NCI-H1048 (cell line): ENCODE measurements around the gene FAM50A.
"Not testable (repeated sequence)": the region's sequence is repeated elsewhere in the genome, so short reads cannot be mapped to it uniquely, and the experiment has no call there.

Experiments
- DNase-seq: peaks from one replicate; lab custom pipeline; 2025; lab: John Stamatoyannopoulos, UW

Gene FAM50A

DNA sequence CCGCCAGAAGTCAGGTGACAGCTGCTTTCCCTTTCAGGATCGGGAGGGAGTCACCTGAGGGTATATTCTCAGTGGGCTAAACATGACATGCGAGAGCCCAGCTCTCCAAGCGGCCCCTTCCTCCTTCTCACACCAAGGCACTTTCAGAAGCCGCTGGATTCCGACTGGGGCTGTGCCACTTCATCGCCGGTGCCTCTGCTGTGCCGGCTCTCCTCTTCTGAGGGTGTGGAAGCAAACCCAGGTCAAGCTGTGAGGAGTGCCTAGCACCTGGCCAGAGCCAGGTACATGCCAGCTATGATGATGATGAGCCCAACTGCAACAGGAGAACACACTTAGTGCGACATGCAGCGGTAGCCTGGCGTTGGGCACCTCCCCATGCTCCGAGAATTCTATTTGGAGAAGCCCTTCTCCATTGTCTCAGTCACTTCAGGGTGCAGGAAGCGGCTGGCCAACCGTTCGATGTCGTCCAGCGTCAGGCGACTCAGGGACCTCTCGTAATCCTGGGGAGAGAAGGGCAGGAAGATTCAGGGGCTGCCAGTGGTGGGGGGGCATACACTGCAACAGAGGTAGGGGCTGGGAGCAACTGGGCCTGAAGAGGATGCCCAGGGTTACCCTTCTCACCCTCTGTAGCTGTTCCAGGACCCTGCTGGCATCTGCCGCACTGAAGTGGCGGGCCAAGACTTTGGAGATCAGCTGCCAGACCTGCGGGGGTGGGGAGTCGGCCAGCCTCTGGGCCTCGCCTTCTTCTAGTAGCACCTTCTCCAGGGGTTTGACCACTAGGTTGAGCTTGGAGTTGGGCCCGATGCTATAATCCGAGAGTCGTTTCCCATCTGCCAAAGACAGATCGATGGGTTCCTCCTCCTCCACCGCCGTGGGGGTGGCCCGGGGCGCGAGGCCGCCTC lies 41.5 kb downstream of the FAM50A start:
- DNase-seq: no peak

DNA sequence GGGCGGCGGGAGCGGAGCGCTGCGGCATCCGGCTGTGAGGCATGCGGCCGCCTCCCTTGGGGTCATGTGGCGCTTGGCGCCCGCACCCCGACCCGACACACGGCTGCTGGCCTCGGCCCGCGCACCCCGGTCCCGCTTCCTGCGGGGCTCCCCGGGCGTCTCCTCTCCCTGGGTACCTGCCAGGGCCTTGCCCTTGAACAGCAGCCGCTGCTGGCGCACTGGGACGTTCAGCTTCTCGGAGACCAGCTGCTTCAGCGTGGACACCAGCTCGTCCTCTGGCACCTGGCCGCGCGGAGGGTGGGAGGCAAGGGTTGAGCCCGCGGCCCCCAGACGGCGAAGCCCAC lies 42.1 kb downstream of the FAM50A start:
- no peak for DNase-seq

DNA sequence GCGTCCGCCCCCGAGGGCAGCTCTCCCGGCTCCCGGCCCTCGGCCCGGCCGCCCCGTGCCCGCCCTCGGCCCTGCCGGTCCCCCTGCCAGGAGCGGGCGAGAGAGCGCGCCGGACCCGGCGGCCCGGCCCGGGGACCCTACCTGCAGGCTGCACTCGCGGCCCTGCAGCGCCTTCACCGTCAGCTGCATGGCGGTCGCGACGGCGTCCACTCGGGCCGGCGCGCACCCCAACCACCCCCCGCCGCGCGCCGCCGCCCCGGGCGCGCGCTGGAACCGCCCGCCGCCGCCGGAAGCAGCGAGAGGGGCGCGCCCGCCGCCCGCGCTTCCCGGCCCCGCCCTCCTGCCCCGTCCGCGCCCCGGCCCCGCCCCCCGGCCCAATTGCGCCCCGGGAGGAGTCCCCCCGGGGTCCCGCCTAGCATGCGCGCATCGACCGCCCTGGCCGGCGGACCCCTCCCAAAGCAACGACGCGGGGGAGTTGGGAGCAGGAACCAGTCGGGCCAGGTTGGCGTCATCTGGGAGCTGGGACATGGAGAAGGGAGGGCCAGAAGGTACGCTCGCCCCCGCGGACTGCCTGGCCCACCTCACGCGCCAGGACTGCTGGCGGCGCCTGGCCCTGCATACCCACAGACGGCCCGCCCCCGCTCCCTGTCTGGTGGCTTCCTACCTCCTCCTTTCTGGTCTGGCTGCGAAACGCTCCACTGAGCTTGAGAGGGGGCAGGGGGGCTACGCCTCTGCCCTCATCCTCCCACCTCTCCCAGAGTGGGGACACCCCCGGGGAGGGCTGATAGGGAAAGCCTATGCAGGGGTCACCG lies 42.7 kb downstream of the FAM50A start, which contains the start of gene UBL4A:
TSS of gene UBL4A (minus strand) at position 220 of the 812 bp plus-strand sequence. CDS start at position 189, 31 bp downstream.
- DNase-seq: peak; percentile 45

GRCh38 chrX:154487518-154488290 lies 43.8 kb downstream of the FAM50A start:
- DNase-seq: no peak

DNA sequence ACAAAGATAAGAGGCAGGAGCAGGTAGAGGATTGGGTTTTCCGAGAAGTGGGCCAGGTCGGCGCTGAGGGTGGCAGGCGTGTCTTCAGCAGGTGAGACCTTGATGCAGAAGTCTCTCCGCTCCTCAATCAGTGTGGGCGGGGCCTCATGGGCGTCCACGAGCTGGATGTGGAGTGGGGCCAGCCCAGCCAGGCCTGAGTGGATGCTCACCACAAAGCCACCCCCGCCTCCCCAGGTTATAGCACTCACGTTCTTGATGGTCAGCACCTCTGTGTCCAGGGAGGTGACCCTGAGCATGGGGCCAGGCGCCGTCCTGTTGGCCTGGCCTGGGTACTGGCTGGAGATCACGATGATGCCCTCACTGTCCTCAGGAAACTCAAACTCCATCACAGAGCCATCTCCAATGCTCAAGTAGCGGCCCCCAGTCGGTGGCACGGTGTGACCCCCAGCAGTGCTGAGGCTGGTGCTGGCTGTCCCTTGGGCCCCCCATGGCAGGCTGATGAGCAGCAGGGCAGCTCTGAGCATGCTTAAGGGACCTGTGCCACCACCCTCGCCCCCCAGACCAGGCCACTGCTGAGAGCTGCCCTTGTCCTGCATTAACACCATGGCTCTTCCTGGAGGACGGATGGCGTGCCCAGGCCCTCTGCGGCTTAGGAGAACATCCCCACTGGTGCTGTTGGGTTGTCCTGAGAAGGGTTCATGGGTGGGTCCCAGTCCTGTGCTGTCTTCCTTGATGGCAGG lies 44.6 kb downstream of the FAM50A start:
- DNase-seq: no peak

- DNase-seq: no peak
Measured at GRCh38 chrX:154489182-154489581, 45.2 kb downstream of the FAM50A start.

DNA sequence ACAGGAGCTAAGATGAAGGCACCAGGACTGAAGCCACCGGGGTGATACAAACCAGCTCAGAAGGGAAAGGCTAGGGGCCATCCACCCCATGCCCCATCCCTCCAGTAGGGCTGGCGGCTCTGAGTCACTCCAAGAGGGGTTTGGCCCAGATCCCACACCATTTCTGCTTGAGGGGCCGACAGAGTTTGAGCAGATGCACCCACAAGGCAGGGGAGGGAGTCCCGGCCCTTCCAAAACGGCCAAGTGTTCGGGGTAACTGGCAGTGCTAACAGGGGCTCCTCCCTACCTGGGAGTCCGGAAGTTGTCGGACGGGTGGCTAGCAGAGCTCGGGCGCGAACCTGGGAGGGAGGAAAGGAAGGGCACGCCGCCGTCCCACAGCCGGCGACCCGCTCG lies 46.1 kb downstream of the FAM50A start:
- DNase-seq: no peak

DNA sequence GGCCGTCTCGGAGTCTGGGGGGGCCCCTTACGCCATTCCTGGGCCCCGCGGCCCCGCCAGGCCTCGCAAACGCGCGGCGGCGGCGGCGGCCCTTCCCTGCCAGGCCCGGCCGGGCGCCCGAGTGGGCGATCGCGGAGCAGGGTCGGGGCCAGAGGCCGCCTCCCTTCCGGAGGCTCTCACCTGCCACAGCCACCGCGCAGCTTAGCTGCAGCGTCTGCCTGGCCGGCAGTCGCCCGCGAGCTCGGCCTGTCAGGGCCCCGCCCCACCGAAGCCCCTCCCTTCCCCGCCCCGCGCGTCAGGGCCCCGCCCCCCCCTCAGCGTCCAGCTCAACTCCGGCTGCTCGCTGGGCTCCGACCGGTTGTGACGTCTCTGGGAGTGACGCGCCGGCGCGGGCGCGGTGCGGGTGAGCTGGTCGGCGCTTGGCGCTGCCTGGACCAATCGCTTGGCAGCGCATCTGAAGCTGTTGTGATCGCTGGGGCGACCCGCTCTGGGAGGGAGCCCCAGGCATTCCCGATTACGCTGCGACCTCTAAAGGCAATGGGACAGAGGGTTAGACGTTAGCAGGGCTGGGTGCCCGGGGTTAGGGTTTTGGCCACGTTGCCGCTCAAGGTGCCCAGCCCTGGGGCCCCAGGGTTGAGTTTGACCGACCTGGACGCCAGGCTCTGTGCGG lies 46.6 kb downstream of the FAM50A start, which contains the start of gene SLC10A3:
TSS of gene SLC10A3 (minus strand) at position 216 of the 670 bp plus-strand sequence. CDS start 1,689 bp downstream, outside the sequence.
- peak; percentile 42 for DNase-seq

DNA sequence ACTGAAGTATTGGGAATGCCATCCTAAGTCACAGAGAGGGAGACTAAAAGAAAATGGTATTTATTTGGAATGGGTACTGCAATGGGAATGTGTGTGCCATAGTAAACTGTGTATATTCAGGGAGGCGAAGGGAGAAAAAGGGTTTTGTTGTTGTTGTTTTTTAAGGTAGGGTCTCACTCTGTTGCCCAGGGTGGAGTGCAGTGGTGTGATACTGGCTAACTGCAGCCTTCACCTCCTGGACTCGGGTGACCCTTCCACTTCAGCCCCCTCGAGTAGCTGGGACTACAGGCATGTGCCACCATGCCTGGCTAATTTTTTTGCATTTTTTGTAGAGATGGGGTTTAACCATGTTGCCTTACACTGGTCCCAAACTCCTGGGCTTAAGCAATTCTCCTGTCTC lies 50.8 kb downstream of the FAM50A start:
- DNase-seq: no peak

DNA sequence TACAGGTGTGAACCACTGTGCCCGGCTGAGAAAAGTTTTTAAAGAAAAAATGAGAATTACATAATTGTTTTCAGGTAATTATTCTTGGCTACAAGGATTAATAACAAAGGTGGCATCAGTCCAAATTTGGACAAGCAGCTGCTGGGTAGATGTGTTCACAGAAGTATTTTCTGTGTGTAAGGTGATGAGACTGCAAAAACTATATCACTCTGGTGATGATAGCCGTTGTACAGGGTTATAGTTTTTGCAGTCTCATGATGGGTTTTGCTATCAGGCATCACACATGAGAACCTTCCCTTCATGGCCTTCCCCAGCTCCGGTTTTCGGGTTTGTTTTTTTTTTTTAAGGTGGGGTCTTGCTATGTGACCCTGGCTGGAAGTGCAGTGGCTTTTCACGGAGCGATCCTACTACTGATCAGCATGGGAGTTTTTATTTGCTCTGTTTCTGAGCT lies 51.6 kb downstream of the FAM50A start:
- no peak for DNase-seq

GRCh38 chrX:154496591-154497137 lies 52.7 kb downstream of the FAM50A start:
- not testable (repeated sequence) for DNase-seq
